Activated T-cell treated with anti-CD3 and anti-CD28 coated beads, Interleukin-2, amount 50 U/mL, for 1 hour (primary cell): ENCODE results near the gene DCBLD2.

ENCODE experiments used
- DNase-seq: peaks from one replicate; pipeline ENCODE4 v3.0.0-alpha.2; 2020

The DCBLD2 gene

GRCh38 chr3:98763819-98764418 is 137.6 kb downstream of the DCBLD2 start:
- DNase-seq, result no peak

DNA sequence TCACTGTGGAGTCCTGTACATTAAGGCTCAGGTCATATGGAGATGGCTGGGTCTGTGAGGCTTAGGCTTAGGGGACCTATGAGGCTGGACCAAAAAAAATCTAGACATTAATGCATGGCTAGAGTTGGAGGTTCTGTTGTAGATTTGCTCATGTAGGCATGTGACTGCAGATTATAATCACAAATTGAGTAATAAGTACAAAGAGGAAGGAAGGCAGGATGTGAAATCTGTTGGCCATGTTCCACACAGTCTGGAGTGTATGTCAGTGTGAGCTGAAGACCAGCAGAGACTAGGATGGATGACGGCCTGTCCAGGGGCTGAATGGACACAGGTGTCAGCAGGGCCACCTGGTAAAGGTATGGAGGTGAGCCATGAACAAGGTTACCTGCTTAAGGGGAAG is 138.4 kb downstream of the DCBLD2 start, which contains the start of gene ST3GAL6:
Gene ST3GAL6 (plus strand): TSS at position 265 of the 400 bp plus-strand sequence. CDS start 5,101 bp downstream, outside the sequence.
- DNase-seq, result no peak

DNA sequence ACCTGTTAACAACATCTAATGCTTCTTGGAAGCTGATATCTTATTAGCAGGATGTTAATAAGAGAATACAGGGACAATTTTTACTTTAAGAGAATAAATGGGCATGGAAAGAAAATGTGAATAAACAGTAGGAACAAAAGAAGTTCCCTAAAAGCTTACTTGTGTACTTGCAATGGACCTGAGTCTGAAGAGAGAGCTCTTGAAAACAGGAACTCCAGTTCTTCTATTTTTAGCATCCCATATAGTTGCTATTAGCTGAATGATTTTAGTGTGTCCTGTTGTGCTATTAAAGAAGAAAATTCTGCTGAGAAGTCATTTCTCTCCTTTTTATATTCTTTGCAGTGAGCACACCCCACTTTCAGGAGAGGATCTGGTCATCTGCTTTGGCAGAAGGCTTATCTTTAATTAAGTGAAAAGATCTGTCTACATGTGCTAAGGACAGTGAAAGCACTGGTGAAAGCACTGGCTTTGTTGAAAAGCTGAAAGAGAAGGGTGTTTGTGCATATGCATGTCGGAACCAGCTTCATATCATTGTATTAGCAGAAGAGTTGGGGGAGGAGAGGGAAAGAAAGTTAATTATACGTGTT is 139.8 kb downstream of the DCBLD2 start:
- DNase-seq, result no peak

DNA sequence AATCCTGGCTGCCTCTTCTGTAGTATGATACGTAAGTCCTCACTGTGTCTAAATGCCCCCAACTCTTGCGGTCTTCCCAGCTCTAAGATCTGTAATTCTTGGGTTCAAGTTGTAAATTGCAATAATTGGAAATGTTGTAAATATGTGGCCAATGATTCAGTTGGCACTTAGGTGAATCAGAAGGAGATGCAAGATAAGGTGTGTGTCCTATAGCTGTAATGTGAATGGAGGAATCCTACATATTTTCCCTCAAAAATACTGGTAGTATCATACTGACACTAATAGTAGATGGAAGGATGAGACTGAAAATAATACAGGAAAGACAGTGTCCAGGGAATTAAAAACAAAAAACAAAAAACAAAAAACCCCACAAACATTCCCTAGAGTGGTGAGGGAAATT is 141.9 kb downstream of the DCBLD2 start:
- DNase-seq, result no peak

- no peak for DNase-seq
Measured at GRCh38 chr3:98755601-98756000, 145.9 kb downstream of the DCBLD2 start.

DNA sequence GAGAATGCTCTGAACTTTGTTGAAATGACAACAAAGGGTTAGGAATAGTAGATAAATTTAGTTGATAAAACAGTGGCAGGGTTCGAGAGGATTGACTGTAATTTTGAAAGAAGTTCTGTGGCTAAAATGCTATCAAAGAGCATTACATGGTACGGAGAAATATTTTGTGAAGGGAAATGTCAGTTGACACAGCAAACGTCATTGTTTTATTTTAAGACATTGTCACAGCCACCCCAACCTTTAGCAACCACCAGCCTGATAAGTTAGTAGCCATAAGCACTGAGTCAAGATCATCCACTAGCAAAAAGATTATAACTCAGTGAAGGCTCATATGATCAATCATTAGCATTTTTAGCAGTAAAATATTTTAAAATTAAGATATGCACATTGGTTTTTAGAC is 147.0 kb downstream of the DCBLD2 start:
- DNase-seq, result no peak

DNA sequence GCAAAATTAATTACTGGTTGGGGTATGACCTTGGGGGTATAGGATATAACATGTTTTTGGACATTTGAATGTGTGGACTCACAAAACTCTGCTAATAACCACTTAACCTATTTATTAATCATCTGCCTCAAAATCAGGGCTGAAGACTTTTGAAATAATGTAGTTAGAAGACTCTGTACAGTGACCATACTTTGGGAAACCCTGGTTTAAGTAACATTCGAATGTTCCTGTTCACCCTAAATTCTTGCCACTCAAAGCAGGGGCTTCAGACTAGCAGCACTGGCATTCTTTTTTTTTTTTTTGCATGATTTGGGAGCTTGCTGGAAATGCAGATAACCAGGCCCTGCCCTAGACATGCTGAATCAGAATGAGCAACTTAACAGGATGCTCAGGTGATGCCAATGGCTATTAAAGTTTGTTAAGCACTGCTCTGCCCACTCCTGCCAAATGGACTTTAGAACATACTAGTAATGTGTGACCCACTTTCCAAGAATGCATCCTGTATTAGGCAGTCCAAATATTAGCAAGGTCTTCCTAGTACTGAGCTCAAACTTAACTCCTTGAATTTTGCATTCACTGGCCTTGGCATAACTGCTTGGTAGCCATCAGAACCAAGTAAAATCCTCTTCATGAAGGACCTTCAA is 151.1 kb downstream of the DCBLD2 start:
- DNase-seq, result no peak

- DNase-seq, result no peak
Measured at GRCh38 chr3:98746882-98747281, 154.6 kb downstream of the DCBLD2 start.

- DNase-seq, result no peak
Measured at GRCh38 chr3:98746122-98746521, 155.4 kb downstream of the DCBLD2 start.
